HG02884 (cell line): ENCODE data around the gene STUB1.

ENCODE experiments used
- ATAC-seq: cut with Tn5 transposase; IDR thresholded peaks from one replicate; pipeline ENCODE4 v1.9.1; 2021; ENCODE audit warnings: mild to moderate bottlenecking, moderate library complexity; ENCODE audit not compliant: unreplicated experiment

Gene STUB1

GRCh38 chr16:722835-723633 lies 42.8 kb downstream of the STUB1 start:
- ATAC-seq, result no peak

DNA sequence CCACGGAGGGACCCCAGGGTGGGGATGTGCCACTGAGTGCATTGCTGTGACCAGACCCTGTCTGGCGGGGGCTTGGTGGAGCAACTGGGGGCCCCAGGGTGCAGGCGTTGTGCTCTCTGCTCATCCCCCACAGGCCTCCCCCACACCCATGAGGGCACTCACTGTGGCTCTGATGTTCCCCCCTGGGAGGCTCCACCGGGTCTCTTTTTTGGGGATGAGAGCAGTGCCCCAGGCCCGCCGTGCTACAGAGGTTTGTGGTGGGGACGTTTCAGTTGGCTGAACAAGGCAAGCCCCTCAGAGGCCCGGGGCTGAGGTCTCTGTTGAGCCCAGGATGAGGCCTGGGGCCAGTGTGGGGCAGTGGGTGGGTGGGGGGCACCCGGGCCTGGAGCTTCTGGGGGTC lies 43.5 kb downstream of the STUB1 start:
- no peak for ATAC-seq

- ATAC-seq, result no peak
Measured at GRCh38 chr16:724188-725040, 44.2 kb downstream of the STUB1 start.

GRCh38 chr16:725041-725376 lies 44.8 kb downstream of the STUB1 start:
- no peak for ATAC-seq

- no peak for ATAC-seq
Measured at GRCh38 chr16:725463-726187, 45.4 kb downstream of the STUB1 start.

GRCh38 chr16:726188-726437 lies 45.9 kb downstream of the STUB1 start:
- ATAC-seq, result no peak

DNA sequence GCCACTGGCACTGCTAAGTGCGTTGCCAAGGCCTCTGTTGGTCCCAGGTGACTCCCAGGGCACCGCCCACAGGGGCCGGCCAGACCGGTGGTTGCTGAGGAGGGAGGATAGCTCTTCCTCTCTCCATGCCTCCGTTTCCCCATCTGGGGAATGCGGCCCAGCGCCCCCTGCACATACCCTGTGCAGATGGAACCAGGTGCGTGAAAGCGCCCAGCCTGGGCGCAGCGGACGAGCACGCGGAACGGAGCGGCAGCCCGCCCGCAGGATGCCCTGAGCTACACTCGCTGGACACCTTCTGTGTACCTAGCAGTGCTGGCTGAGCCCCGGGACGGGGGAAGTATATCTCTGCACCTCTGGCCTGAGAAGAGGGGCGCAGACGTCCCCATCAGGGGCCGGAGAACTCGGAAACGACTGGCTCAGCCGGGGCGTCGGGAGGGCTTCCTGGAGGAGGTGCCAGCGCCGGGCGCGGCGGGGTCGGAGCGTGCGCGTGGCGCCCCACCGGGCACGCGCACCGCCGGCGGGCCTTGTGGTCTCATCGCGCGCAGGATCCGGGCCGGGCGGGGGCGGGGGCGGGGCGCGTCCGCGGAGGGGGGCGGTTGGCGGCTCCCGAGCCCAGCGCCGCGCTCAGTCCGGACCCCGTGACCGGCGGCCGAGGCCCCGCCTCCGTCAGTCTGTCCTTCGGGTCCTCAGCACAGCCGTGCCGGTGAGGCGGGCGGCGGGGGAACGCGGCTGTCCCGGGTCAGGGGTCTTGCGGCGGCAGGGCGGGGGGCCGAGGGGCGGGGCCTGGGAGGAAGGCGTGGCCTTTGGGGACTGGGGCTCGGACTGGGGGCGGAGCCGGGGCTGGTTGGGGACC lies 46.5 kb downstream of the STUB1 start, which contains the start of the genes CCDC78 and HAGHL:
TSS of gene CCDC78 (minus strand) at position 6 of the 853 bp plus-strand sequence. CDS start 76 bp downstream, outside the sequence.
TSS of gene HAGHL (plus strand) at position 669 of the 853 bp plus-strand sequence. CDS start 404 bp downstream, outside the sequence.
- no peak for ATAC-seq

- no peak for ATAC-seq
Measured at GRCh38 chr16:727291-727977, 47.2 kb downstream of the STUB1 start.

- no peak for ATAC-seq
Measured at GRCh38 chr16:728131-728889, 48.1 kb downstream of the STUB1 start.

DNA sequence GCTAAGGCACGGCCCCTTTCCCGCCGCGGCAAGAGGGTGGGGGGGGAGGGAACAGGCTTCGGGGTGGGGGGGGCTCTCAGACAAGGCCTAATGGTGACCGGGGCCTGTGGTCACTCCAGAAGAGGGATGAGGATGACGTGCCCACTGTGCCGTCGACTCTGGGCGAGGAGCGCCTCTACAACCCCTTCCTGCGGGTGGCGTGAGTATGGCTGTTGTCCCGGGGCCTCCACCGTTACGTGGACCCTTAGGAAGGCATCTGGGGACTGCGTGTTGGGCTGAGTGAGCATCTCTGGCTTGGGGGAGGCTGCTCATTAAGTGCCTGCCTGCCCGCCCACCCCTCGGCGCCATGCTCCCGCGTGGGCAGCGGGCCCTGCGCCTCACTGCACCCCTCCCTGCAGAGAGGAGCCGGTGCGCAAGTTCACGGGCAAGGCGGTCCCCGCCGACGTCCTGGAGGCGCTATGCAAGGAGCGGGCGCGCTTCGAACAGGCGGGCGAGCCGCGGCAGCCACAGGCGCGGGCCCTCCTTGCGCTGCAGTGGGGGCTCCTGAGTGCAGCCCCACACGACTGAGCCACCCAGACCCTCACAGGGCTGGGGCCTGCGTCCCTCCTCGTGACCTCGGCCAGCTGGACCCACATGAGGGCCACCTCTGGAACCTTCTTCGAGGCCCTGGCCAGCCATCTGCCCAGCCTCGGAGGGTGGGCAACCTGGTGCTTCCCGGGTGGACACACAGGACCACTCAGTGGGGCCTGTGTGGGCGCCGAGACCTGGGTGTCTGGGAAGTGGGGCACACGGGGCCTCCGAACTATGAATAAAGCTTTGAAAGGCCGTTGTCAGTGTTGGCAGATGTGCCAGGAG lies 48.9 kb downstream of the STUB1 start:
- ATAC-seq, result no peak

DNA sequence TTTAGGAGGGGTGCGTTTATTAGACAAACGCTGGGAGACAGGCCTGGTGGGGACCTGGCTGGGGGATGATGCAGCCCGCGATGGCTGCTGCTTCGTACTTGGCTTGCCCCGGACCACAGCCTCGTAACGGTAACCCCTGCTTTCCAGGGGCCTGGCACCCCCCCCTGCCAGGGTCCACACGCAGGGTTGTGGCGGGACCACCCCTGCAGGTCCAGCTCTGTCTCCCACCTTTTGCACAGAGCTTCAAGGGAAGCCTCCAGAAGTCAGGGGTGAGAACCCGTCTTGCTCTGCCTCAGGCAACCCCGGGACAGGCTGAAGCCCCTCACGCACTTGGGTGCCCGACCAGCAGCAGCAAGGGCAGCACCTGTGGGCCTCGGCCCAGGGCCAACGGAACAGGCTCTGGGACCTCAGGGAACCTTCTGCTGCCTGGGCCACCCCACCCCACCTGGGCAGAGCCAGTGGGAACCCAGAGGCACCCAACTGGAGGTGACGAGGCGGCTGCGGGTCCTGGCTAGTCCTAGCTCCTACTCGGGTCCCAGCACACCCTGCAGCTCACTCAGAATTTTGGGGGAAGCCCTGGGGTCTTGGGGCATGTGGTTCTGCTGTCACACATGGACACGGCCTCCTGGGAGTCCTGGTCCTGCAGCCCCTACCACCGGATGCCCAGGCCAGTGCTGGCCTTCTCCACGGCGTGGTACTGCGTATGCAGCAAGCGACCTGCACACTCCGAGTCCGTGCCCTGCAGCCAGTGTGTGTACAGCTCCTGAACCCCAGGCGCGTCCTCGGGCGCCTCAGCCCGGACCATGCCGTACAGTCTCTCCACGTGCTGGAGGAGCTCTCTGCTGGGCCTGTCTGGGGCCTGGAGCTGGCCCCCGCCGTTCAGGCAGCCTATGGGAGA lies 49.8 kb downstream of the STUB1 start:
- no peak for ATAC-seq

- ATAC-seq, result no peak
Measured at GRCh38 chr16:730666-731509, 50.7 kb downstream of the STUB1 start.

DNA sequence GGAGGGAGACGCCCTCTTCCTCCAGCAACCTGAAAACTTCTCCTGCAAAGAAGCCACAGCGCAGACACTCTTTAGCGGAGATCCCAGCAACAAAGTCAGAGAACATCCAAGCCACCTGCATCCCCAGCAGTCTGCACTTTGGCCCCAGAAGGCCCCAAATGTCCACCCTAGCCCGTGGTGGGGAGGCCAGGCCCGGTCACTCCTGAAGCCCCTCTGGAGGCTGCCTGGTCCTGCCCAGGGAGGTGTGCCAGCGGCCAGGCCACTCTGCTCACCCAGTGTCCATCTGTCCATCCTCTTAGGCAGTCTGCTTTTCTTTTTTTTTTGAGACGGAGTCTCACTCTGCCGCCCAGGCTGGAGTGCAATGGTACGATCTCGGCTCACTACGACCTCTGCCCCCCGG lies 52.1 kb downstream of the STUB1 start:
- ATAC-seq, result no peak
